HFFc6 (cell line): Measurements from ENCODE around the gene CIROP. TPM values are rescaled to one million over a fixed set of nuclear protein-coding genes. Genes with fewer than 3 reads are reported as not detected.

Experiments
- DNase-seq: peaks from one replicate; pipeline ENCODE4 v3.0.0-alpha.2; 2018
- H3K27ac Mint-ChIP-seq: 2 replicates; pipeline ENCODE4 v1.8.0; 2020; ENCODE audit warnings: mild to moderate bottlenecking, mixed read lengths
- H3K27me3 Mint-ChIP-seq: 2 replicates; pipeline ENCODE4 v1.8.0; 2021; ENCODE audit warnings: mild to moderate bottlenecking, moderate library complexity, mixed read lengths; ENCODE audit not compliant: insufficient read depth
- H3K36me3 Mint-ChIP-seq: 2 replicates; pipeline ENCODE4 v1.8.0; 2021; ENCODE audit warnings: low read depth, mixed read lengths
- H3K4me1 Mint-ChIP-seq: 2 replicates; pipeline ENCODE4 v1.8.0; 2020; ENCODE audit warnings: low read depth, mixed read lengths
- H3K4me3 Mint-ChIP-seq: 2 replicates; pipeline ENCODE4 v1.8.0; 2020; ENCODE audit warnings: mild to moderate bottlenecking, moderate library complexity, mixed read lengths
- H3K9me3 Mint-ChIP-seq: 2 replicates; pipeline ENCODE4 v1.8.0; 2020; ENCODE audit warnings: mild to moderate bottlenecking, mixed read lengths
- total RNA-seq, 6 experiments: library from RNA; stranded (reverse); fragmentation: NEBNext Ultra II Directional; extraction: Animal tissue kit (Norgen Biotek cat#: 25700); gene quantifications; 2 replicates in 1 of 6; 3 replicates in 5 of 6; pipeline ENCODE4 v1.2.3, GENCODE V29; 2021
- TF ChIP-seq, protein P1 (sequence below): fragments of 200-600 bp; sonication (generic); IDR thresholded peaks from 2 replicates; pipeline ENCODE4 v1.5.0; 2021; ENCODE audit warnings: antibody characterized with exemption, mild to moderate bottlenecking

CIROP gene
- total RNA-seq, 6 experiments from 2014 or later: not detected

DNA sequence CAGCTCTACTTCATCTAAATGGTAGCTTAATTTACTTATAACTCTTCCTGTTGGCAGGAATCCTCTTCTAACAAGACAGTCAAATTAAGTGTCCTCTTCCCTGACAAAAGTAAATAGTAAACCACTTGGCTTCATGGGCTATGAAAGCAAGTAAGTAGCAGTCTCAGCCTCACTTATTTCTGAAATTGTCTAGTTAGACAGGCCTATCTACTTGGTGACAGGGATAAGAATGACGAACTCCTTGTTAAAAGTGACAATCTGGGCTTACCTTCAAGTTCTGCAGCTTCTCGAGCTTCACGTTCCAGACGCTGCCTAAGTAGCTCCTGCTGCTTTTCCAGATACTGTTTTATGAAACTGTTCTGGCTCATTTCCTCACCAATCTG lies 14.5 kb downstream of the CIROP start:
- no peak for DNase-seq
- TF ChIP-seq, protein P1, sequence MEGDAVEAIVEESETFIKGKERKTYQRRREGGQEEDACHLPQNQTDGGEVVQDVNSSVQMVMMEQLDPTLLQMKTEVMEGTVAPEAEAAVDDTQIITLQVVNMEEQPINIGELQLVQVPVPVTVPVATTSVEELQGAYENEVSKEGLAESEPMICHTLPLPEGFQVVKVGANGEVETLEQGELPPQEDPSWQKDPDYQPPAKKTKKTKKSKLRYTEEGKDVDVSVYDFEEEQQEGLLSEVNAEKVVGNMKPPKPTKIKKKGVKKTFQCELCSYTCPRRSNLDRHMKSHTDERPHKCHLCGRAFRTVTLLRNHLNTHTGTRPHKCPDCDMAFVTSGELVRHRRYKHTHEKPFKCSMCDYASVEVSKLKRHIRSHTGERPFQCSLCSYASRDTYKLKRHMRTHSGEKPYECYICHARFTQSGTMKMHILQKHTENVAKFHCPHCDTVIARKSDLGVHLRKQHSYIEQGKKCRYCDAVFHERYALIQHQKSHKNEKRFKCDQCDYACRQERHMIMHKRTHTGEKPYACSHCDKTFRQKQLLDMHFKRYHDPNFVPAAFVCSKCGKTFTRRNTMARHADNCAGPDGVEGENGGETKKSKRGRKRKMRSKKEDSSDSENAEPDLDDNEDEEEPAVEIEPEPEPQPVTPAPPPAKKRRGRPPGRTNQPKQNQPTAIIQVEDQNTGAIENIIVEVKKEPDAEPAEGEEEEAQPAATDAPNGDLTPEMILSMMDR: no peak
- peak overlapping the region; percentile 56 for H3K27ac Mint-ChIP-seq
- H3K4me1 Mint-ChIP-seq: peaks cover 51% of the 10 kb centered on the region
- peaks cover 38% of the 10 kb centered on the region for H3K36me3 Mint-ChIP-seq
- H3K4me3 Mint-ChIP-seq: no peak overlapping the region
- no peaks in the 10 kb centered on the region for H3K9me3 Mint-ChIP-seq
- no peaks in the 10 kb centered on the region for H3K27me3 Mint-ChIP-seq

DNA sequence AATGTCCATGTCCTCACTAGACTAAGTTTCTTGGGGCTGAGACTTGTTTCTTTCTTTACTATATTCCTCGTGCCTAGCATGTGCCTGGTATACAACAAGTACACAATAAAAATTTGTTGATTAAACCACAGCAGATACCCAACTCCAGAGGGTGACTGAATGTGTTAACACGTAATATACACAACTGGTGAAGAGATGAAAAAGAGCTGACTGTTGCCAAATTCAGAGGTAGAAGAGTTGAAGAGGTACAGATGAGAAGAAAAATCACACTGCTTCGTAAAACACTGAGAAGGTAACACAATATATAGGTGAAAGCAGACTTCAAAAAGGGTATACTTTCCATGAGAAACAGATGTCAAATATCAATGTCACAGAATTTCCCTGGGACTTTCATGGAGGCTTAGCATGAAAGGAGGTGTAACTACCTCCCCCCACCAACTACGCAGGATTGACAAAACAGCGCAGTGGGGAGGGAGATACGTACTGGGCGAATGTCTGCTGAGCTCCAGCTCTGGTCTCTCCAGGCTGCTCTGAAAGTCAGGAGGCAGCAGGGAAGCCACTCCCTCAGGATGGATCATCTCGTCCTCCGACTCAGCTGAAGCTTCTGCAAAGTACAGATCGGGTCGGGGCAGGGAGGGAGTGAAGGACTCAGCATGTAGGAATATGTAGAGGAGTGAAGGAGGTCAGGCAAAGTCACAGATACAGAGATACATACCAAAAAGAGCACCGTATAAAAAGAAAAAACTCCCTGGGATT lies 15.1 kb downstream of the CIROP start:
- Mint-ChIP-seq H3K27ac (peak overlapping the region; percentile 56; the same call in 1 of the 2 replicates), H3K4me3 (no peak overlapping the region), H3K27me3 (no peaks in the 10 kb centered on the region), H3K9me3 (no peaks in the 10 kb centered on the region), H3K36me3 (peaks cover 41% of the 10 kb centered on the region), H3K4me1 (peaks cover 54% of the 10 kb centered on the region)
- TF ChIP-seq, protein P1: no peak
- DNase-seq: no peak

DNA sequence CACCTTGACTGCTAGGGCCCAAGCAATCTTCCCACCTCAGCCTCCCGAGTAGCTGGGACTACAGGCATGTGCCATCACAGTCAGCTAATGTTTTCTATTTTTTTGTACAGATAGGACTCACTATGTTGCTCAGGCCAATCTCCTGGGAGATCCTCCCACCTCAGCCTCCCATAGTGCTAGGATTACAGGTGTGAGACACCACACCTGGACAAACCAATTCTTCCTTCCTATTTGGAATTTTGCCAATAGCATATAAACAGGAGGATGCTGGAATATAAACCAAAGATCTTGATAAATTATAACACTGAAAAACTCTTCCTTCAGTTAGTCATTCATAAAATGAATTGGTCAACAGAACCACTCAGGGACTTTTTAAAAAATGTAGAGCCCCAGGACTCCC lies 18.2 kb downstream of the CIROP start:
- Mint-ChIP-seq H3K27ac (peak overlapping the region; percentile 35; the same call in 1 of the 2 replicates), H3K4me1 (peaks cover 40% of the 10 kb centered on the region), H3K9me3 (no peaks in the 10 kb centered on the region), H3K4me3 (no peak overlapping the region), H3K27me3 (no peaks in the 10 kb centered on the region; the same call in 1 of the 2 replicates), H3K36me3 (peaks cover 32% of the 10 kb centered on the region)
- no peak for DNase-seq
- TF ChIP-seq, protein P1: no peak

DNA sequence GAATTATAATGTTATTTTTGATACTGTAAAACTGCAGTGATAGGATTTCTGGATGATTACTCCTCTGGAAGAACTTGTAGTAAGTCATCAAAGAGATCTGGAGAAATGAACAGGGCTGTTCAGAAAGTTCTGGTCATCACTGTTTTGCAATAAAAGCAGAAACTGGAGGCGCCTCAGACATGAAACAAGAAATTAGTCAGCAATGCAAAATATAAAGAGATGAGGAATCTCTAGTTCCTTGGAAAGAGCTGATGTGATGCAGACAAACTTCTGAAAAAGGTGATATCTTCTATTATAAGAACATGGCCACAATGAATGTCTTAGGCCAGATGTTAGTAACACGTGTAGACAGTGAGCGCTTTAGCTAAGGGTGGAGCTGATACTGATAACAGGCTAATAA lies 19.3 kb downstream of the CIROP start:
- peaks cover 48% of the 10 kb centered on the region for H3K4me1 Mint-ChIP-seq
- H3K27me3 Mint-ChIP-seq: peaks cover 3% of the 10 kb centered on the region
- TF ChIP-seq, protein P1: no peak
- peak overlapping the region; percentile 50 for H3K27ac Mint-ChIP-seq
- DNase-seq: peak; percentile 18
- no peaks in the 10 kb centered on the region for H3K9me3 Mint-ChIP-seq
- no peak overlapping the region for H3K4me3 Mint-ChIP-seq
- peaks cover 40% of the 10 kb centered on the region for H3K36me3 Mint-ChIP-seq

DNA sequence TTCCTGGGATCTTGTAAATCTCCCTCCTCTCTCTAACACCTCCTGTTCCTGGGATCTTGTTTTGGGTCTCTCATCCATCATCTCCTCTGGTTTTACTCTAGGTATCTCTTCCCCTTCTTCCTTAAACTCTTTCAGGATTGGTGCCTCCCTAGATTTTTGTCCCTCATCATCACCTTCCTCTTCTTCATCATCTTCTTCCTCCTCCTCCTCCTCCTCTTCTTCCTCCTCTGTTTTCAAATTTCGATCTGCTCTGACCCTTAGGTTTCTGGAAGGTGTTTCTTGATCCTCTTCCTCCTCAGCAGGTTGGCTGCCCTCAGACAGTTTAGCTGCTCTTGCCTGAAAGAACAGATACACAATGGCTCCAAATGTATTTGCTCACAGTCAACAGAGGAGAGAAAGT lies 24.3 kb downstream of the CIROP start:
- peaks cover 55% of the 10 kb centered on the region for H3K4me1 Mint-ChIP-seq
- DNase-seq: no peak
- peaks cover 3% of the 10 kb centered on the region for H3K27me3 Mint-ChIP-seq
- H3K4me3 Mint-ChIP-seq: peak overlapping the region; percentile 68
- peak overlapping the region; percentile 92 for H3K27ac Mint-ChIP-seq
- TF ChIP-seq, protein P1: no peak
- H3K36me3 Mint-ChIP-seq: peaks cover 43% of the 10 kb centered on the region
- H3K9me3 Mint-ChIP-seq: no peaks in the 10 kb centered on the region
